ENCODE data around the gene ITPK1.

ITPK1 gene

DNA sequence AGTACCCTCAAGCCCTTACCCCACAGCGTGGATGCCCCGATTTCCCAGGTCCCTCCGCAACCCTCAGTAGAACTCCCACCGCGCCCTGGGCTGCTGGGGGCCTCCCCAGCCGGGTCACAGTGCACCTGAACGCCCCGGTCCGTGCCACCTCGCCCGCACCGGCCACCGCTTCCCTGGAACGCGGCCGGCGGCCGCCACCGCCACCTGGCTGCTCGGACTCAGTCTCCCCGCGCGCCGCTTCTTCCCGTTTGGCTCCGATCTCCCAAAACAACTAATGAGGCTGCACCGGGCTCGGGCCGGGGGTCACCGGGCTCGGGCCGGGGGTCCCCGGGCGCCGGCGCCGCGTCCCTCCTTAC, 1.0 kb downstream of the ITPK1 start:
- peak overlapping the region; percentile 72 for H3K4me3 ChIP-seq (ENCODE audit: low read length)

GRCh38 chr14:93114068-93114710, 1.5 kb downstream of the ITPK1 start:
- H3K9ac ChIP-seq (ENCODE audit: low read length), result peak overlapping the region; percentile 47; the same call in 1 of the 2 replicates
- H4K20me1 ChIP-seq (ENCODE audit: insufficient read depth, low read length), result no peaks in the 10 kb centered on the region
- no peak for DNase-seq
- peak overlapping the region; percentile 68 for H3K4me2 ChIP-seq (ENCODE audit: low read depth, low read length)
- H3K9me2 ChIP-seq (replicated peaks; ENCODE audit: insufficient read depth, low read length), result no peaks in the 10 kb centered on the region
- no peak overlapping the region for H3K27ac ChIP-seq (ENCODE audit: low read length)
- H3K4me3 ChIP-seq (ENCODE audit: low read length), result peak overlapping the region; percentile 72
- 0 out of 2 replicates have a peak, but pooled peaks cover 4% of the 10 kb centered on the region for H3K4me1 ChIP-seq (ENCODE audit: low read length)
- H3K36me3 ChIP-seq (replicated peaks; ENCODE audit: insufficient read depth, low read length), result no peaks in the 10 kb centered on the region
- no peaks in the 10 kb centered on the region for H3F3A ChIP-seq (ENCODE audit: insufficient read depth, low read length)
- peaks cover 30% of the 10 kb centered on the region for H3K79me2 ChIP-seq (ENCODE audit: low read length)
- no peak overlapping the region for H2AFZ ChIP-seq (ENCODE audit: low read length)
- no peaks in the 10 kb centered on the region for H3K27me3 ChIP-seq (replicated peaks; ENCODE audit: insufficient read depth, low read length)
- no peaks in the 10 kb centered on the region for H3K9me3 ChIP-seq (replicated peaks; ENCODE audit: insufficient read depth, low read length)
- TF ChIP-seq EZH2 (optimal IDR thresholded peaks at IDR 0.05; ENCODE audit: low read depth, low read length), result no peak
- TF ChIP-seq EZH2phosphoT487 (IDR thresholded peaks at IDR 0.05; ENCODE audit: low read length), result no peak
- no peak for TF ChIP-seq CTCF (IDR thresholded peaks at IDR 0.05; ENCODE audit: low read length)

More for the DNA sequence above, 1.0 kb downstream of the ITPK1 start:
- H3K4me2 ChIP-seq (ENCODE audit: low read depth, low read length), result peak overlapping the region; percentile 68
- no peak overlapping the region for H3K27ac ChIP-seq (ENCODE audit: low read length)
- DNase-seq, result no peak
- H3K4me1 ChIP-seq (ENCODE audit: low read length), result 0 out of 2 replicates have a peak, but pooled peaks cover 4% of the 10 kb centered on the region
- TF ChIP-seq EZH2phosphoT487 (IDR thresholded peaks at IDR 0.05; ENCODE audit: low read length) (no peak), CTCF (IDR thresholded peaks at IDR 0.05; ENCODE audit: low read length) (no peak), EZH2 (optimal IDR thresholded peaks at IDR 0.05; ENCODE audit: low read depth, low read length) (no peak)
- H2AFZ ChIP-seq (ENCODE audit: low read length), result peak overlapping the region; percentile 80
- H3K36me3 ChIP-seq (replicated peaks; ENCODE audit: insufficient read depth, low read length), result no peaks in the 10 kb centered on the region
- H3K27me3 ChIP-seq (replicated peaks; ENCODE audit: insufficient read depth, low read length), result no peaks in the 10 kb centered on the region
- H3K9ac ChIP-seq (ENCODE audit: low read length), result peak overlapping the region; percentile 47; the same call in 1 of the 2 replicates
- H3F3A ChIP-seq (ENCODE audit: insufficient read depth, low read length), result no peaks in the 10 kb centered on the region
- H3K9me3 ChIP-seq (replicated peaks; ENCODE audit: insufficient read depth, low read length), result no peaks in the 10 kb centered on the region
- H4K20me1 ChIP-seq (ENCODE audit: insufficient read depth, low read length), result no peaks in the 10 kb centered on the region
- no peaks in the 10 kb centered on the region for H3K9me2 ChIP-seq (replicated peaks; ENCODE audit: insufficient read depth, low read length)
- H3K79me2 ChIP-seq (ENCODE audit: low read length), result peaks cover 25% of the 10 kb centered on the region

- no peak for DNase-seq
- Histone ChIP-seq H3K4me2 (ENCODE audit: low read depth, low read length) (peak overlapping the region; percentile 68), H3K4me3 (ENCODE audit: low read length) (no peak overlapping the region)
Observed at GRCh38 chr14:93113678-93114067, 2.1 kb downstream of the ITPK1 start.

More at GRCh38 chr14:93113678-93114067, 2.1 kb downstream of the ITPK1 start:
- Histone ChIP-seq H3K79me2 (ENCODE audit: low read length) (peaks cover 33% of the 10 kb centered on the region), H3K9me2 (replicated peaks; ENCODE audit: insufficient read depth, low read length) (no peaks in the 10 kb centered on the region), H4K20me1 (ENCODE audit: insufficient read depth, low read length) (no peaks in the 10 kb centered on the region), H3K9me3 (replicated peaks; ENCODE audit: insufficient read depth, low read length) (no peaks in the 10 kb centered on the region), H2AFZ (ENCODE audit: low read length) (no peak overlapping the region), H3K27ac (ENCODE audit: low read length) (no peak overlapping the region), H3K4me1 (ENCODE audit: low read length) (0 out of 2 replicates have a peak, but pooled peaks cover 4% of the 10 kb centered on the region), H3F3A (ENCODE audit: insufficient read depth, low read length) (no peaks in the 10 kb centered on the region), H3K27me3 (replicated peaks; ENCODE audit: insufficient read depth, low read length) (no peaks in the 10 kb centered on the region), H3K36me3 (replicated peaks; ENCODE audit: insufficient read depth, low read length) (no peaks in the 10 kb centered on the region), H3K9ac (ENCODE audit: low read length) (no peak overlapping the region)
- TF ChIP-seq EZH2phosphoT487 (IDR thresholded peaks at IDR 0.05; ENCODE audit: low read length) (no peak), EZH2 (optimal IDR thresholded peaks at IDR 0.05; ENCODE audit: low read depth, low read length) (no peak), CTCF (IDR thresholded peaks at IDR 0.05; ENCODE audit: low read length) (no peak)
